B cell (primary cell): Measurements from ENCODE around the gene CCDC28A. TPM values are rescaled to one million over a fixed set of nuclear protein-coding genes. Genes with fewer than 3 reads are reported as not detected.

Source experiments
- ATAC-seq: fragments of 200-7000 bp; cut with Tn5 transposase; one replicate; pipeline ENCODE4 v1.10.0; 2021; ENCODE audit warnings: low read depth, mild to moderate bottlenecking, moderate number of reproducible peaks, moderate library complexity
- CTCF ChIA-PET: fragments of 350-600 bp; sonication (Branson Sonifier 250); formaldehyde crosslinking; loops from one replicate; lab custom pipeline; 2021; ENCODE audit warnings: antibody characterized with exemption, inconsistent platforms; lab: Charles Lee
- POLR2A ChIA-PET: fragments of 350-600 bp; sonication (Branson Sonifier 250); formaldehyde crosslinking; loops from one replicate; lab custom pipeline; 2021; ENCODE audit warnings: antibody characterized with exemption; lab: Charles Lee
- DNase-seq: peaks from one replicate; pipeline ENCODE4 v3.0.0; 2013
- H2AFZ ChIP-seq: 2 replicates; pipeline ENCODE4 v1.6.1; 2012; ENCODE audit warnings: mild to moderate bottlenecking, low read depth, low read length; ENCODE audit not compliant: insufficient read depth, poor library complexity, severe bottlenecking
- H3K27ac ChIP-seq, 2 donors: 1 replicate in 1 of 2; 2 replicates in 1 of 2; pipeline ENCODE4 v1.5.1; 2012 to 2013; ENCODE audit warnings: low read length in 2 of 2, mild to moderate bottlenecking in 2 of 2, moderate library complexity in 1 of 2
- H3K27me3 ChIP-seq, 4 experiments: fragments of 200-600 bp in 1 of 4; sonication (generic) in 1 of 4; replicated peaks in 1 of 4; 1 replicate in 2 of 4; 2 replicates in 2 of 4; pipeline versions ENCODE4 v1.6.1 to v1.7.0; 2013 to 2016; ENCODE audit warnings: low read length in 3 of 4, mild to moderate bottlenecking in 2 of 4, mixed read lengths in 1 of 4, moderate library complexity in 1 of 4; ENCODE audit not compliant: insufficient read depth in 4 of 4, control insufficient read depth in 3 of 4; ENCODE audit errors: control extremely low read depth in 1 of 4
- H3K36me3 ChIP-seq, 2 experiments: replicated peaks in 1 of 2; 1 replicate in 1 of 2; 2 replicates in 1 of 2; pipeline versions ENCODE4 v1.6.1 to v1.7.1; 2013; ENCODE audit warnings: low read length in 1 of 2; ENCODE audit not compliant: insufficient read depth in 2 of 2, control insufficient read depth in 1 of 2; ENCODE audit errors: control extremely low read depth in 1 of 2, extremely low read depth in 1 of 2
- H3K4me1 ChIP-seq, 2 donors: fragments of 200-600 bp in 1 of 2; sonication (generic) in 1 of 2; 1 replicate in 1 of 2; 2 replicates in 1 of 2; pipeline versions ENCODE4 v1.5.1 to v1.6.1; 2013 to 2017; ENCODE audit warnings: low read length in 2 of 2; ENCODE audit not compliant: control insufficient read depth in 2 of 2, insufficient read depth in 2 of 2
- H3K4me2 ChIP-seq: replicated peaks from 2 replicates; pipeline ENCODE3; 2012; ENCODE audit warnings: mild to moderate bottlenecking, low read depth, low read length; ENCODE audit not compliant: poor library complexity, severe bottlenecking
- H3K4me3 ChIP-seq, 5 experiments: fragments of 200-600 bp in 1 of 5; sonication (generic) in 1 of 5; 1 replicate in 3 of 5; 2 replicates in 2 of 5; pipeline versions ENCODE4 v1.5.1 to v1.7.0; 2011 to 2016; ENCODE audit warnings: low read length in 4 of 5, mild to moderate bottlenecking in 4 of 5, low read depth in 2 of 5, control low read depth in 1 of 5, moderate library complexity in 1 of 5; ENCODE audit not compliant: insufficient read depth in 1 of 5; ENCODE audit errors: control extremely low read depth in 1 of 5, extremely low read depth in 1 of 5
- H3K79me2 ChIP-seq: fragments of 200-600 bp; sonication (generic); one replicate; pipeline ENCODE4 v1.6.0; 2016; ENCODE audit warnings: low read length; ENCODE audit not compliant: control insufficient read depth, insufficient read depth
- H3K9ac ChIP-seq: fragments of 200-600 bp; sonication (generic); 2 replicates; pipeline ENCODE4 v1.6.1; 2017; ENCODE audit warnings: mild to moderate bottlenecking, low read length, moderate library complexity
- H3K9me3 ChIP-seq, 3 donors: one replicate each; pipeline versions ENCODE4 v1.6.1 to v1.7.1; 2013; ENCODE audit warnings: low read length in 2 of 3; ENCODE audit not compliant: control insufficient read depth in 2 of 3, insufficient read depth in 1 of 3; ENCODE audit errors: control extremely low read depth in 1 of 3
- H4K20me1 ChIP-seq: 2 replicates; pipeline ENCODE4 v1.6.0; 2012; ENCODE audit warnings: mild to moderate bottlenecking, low read length; ENCODE audit not compliant: insufficient read depth, control insufficient read depth, poor library complexity, severe bottlenecking
- H3K27ac Mint-ChIP-seq: one replicate; pipeline ENCODE4 v1.8.0; 2021; ENCODE audit warnings: mixed read lengths
- H3K27me3 Mint-ChIP-seq: one replicate; pipeline ENCODE4 v1.8.0; 2021; ENCODE audit warnings: mixed read lengths
- H3K4me1 Mint-ChIP-seq: one replicate; pipeline ENCODE4 v1.8.0; 2021; ENCODE audit warnings: mixed read lengths
- H3K4me3 Mint-ChIP-seq: one replicate; pipeline ENCODE4 v1.8.0; 2021; ENCODE audit warnings: mixed read lengths
- H3K9me3 Mint-ChIP-seq: one replicate; pipeline ENCODE4 v1.8.0; 2022; ENCODE audit warnings: mixed read lengths; ENCODE audit not compliant: insufficient read depth
- EZH2 ChIP-seq: IDR thresholded peaks from 2 replicates; pipeline ENCODE4 v1.6.1; 2012; ENCODE audit warnings: borderline replicate concordance, low read depth, mild to moderate bottlenecking, moderate library complexity, low read length; ENCODE audit not compliant: insufficient read depth, poor library complexity, severe bottlenecking
- WGBS: methylation state at CpG from one replicate; pipeline ENCODE4 v1.1.5; 2013; ENCODE audit warnings: missing lambda C conversion rate; ENCODE audit not compliant: insufficient coverage; 5-methylcytosine and 5-hydroxymethylcytosine counted together
- intact Hi-C: fragments of 100-400 bp; cut with micrococcal nuclease; formaldehyde crosslinking; loops from one replicate; pipeline ENCODE4 v1.10.0; 2022
- polyA plus RNA-seq: library from polyadenylated mRNA; depleted of rRNA; stranded (reverse); fragments of >200 nt; gene quantifications from 2 replicates; pipeline ENCODE4 v1.2.3, GENCODE V29; 2012
- total RNA-seq, 2 donors: library from RNA; stranded (reverse); fragments of 120-200 nt in 1 of 2; gene quantifications; 1 replicate in 1 of 2; 2 replicates in 1 of 2; pipeline versions ENCODE4 v1.2.3 to v1.2.4, GENCODE V29; 2013 to 2022
- TF ChIP-seq, protein P1 (sequence below): fragments of 200-600 bp; IDR thresholded peaks from one replicate; pipeline ENCODE4 v1.8.0; 2022; ENCODE audit warnings: antibody characterized with exemption, mild to moderate bottlenecking

CCDC28A gene
- total and polyA plus RNA-seq, 2 donors (not counting 1 experiment from before 2014, with no cell fraction given), result 14.4 to 26.9 TPM

GRCh38 chr6:138809677-138810076 lies 36.1 kb downstream of the CCDC28A start:
- Mint-ChIP-seq H3K4me3 (no peak overlapping the region), H3K9me3 (no peaks in the 10 kb centered on the region), H3K27ac (no peak overlapping the region), H3K4me1 (peaks cover 9% of the 10 kb centered on the region), H3K27me3 (no peaks in the 10 kb centered on the region)
- Histone ChIP-seq H3K36me3 (no peaks in the 10 kb centered on the region), H3K9ac (no peak overlapping the region), H3K4me2 (no peak overlapping the region), H3K27ac (no peak overlapping the region), H3K79me2 (no peaks in the 10 kb centered on the region), H4K20me1 (no peaks in the 10 kb centered on the region), H3K9me3 (no peaks in the 10 kb centered on the region), H2AFZ (no peak overlapping the region), H3K4me1 (peaks cover 6% of the 10 kb centered on the region in 2 donors), H3K27me3 (no peaks in the 10 kb centered on the region), H3K4me3 (no peak overlapping the region)
- ATAC-seq, result no peak
- ChIA-PET CTCF (interaction anchor here (1.9 kb wide), 1 partner anchor 560 kb away, joined by 4 read pairs; no protein-coding TSS in a partner anchor), POLR2A (no interaction called here)
- no CpG with 5 or more reads among the region's 3 CpGs for WGBS
- TF ChIP-seq, protein P1, sequence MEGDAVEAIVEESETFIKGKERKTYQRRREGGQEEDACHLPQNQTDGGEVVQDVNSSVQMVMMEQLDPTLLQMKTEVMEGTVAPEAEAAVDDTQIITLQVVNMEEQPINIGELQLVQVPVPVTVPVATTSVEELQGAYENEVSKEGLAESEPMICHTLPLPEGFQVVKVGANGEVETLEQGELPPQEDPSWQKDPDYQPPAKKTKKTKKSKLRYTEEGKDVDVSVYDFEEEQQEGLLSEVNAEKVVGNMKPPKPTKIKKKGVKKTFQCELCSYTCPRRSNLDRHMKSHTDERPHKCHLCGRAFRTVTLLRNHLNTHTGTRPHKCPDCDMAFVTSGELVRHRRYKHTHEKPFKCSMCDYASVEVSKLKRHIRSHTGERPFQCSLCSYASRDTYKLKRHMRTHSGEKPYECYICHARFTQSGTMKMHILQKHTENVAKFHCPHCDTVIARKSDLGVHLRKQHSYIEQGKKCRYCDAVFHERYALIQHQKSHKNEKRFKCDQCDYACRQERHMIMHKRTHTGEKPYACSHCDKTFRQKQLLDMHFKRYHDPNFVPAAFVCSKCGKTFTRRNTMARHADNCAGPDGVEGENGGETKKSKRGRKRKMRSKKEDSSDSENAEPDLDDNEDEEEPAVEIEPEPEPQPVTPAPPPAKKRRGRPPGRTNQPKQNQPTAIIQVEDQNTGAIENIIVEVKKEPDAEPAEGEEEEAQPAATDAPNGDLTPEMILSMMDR, result no peak
- no peak for TF ChIP-seq EZH2
- DNase-seq, result no peak
- intact Hi-C loops, result loop anchor here (10.0 kb wide), 2 partner anchors 225 to 445 kb away; no protein-coding TSS in a partner anchor

- Histone ChIP-seq H4K20me1 (no peaks in the 10 kb centered on the region), H3K79me2 (no peaks in the 10 kb centered on the region), H3K4me3 (no peak overlapping the region), H3K4me2 (no peak overlapping the region), H3K9ac (no peak overlapping the region), H3K27ac (no peak overlapping the region), H3K27me3 (no peaks in the 10 kb centered on the region), H3K9me3 (no peaks in the 10 kb centered on the region), H3K4me1 (peaks cover 5 to 6% of the 10 kb centered on the region in 2 donors), H3K36me3 (no peaks in the 10 kb centered on the region), H2AFZ (no peak overlapping the region)
- ChIA-PET CTCF (interaction anchor here (1.4 to 2.0 kb wide), 2 partner anchors 177 to 553 kb away, joined by 5 to 6 read pairs; no protein-coding TSS in a partner anchor), POLR2A (no interaction called here)
- ATAC-seq, result no peak
- TF ChIP-seq, protein P1, result no peak
- TF ChIP-seq EZH2, result no peak
- H3K4me1 Mint-ChIP-seq, result peaks cover 11% of the 10 kb centered on the region
- no peaks in the 10 kb centered on the region for H3K27me3 Mint-ChIP-seq
- no peak overlapping the region for H3K27ac Mint-ChIP-seq
- DNase-seq, result no peak
- WGBS, result no CpG with 5 or more reads among the region's 3 CpGs
- intact Hi-C loops, result loop anchor here (10.0 kb wide), 2 partner anchors 223 to 443 kb away; no protein-coding TSS in a partner anchor
- H3K4me3 Mint-ChIP-seq, result no peak overlapping the region
- H3K9me3 Mint-ChIP-seq, result no peaks in the 10 kb centered on the region
Measured at GRCh38 chr6:138811866-138812265, 38.3 kb downstream of the CCDC28A start.
